HCT116 (cell line): ENCODE results near the gene TDG. TPM values are rescaled to one million over a fixed set of nuclear protein-coding genes. Genes with fewer than 3 reads are reported as not detected.

Source experiments
- ATAC-seq: fragments of 200-7000 bp; cut with Tn5 transposase; 2 replicates; pipeline ENCODE4 v1.9.1; 2020; ENCODE audit warnings: mild to moderate bottlenecking, moderate library complexity
- BruUV-seq: library from RNA; stranded (reverse); fragments of 400-500 nt; replicated peaks from 2 replicates; lab custom pipeline; 2021; lab: Mats Ljungman, UMichigan
- CTCF ChIA-PET: fragments of 300-600 bp; sonication (Branson Sonifier 250); formaldehyde crosslinking; loops from one replicate; lab custom pipeline; 2021; ENCODE audit warnings: antibody characterized with exemption; lab: Charles Lee
- POLR2A ChIA-PET: fragments of 300-600, 350-600 bp; sonication (Branson Sonifier 250); formaldehyde crosslinking; loops from one replicate; lab custom pipeline; 2021; ENCODE audit warnings: antibody characterized with exemption; lab: Charles Lee
- RAD21 ChIA-PET, 2 experiments: fragments of 300-600 bp; sonication (Branson Sonifier 250); formaldehyde crosslinking; loops; one replicate each; lab custom pipeline; 2023; ENCODE audit warnings: low total read pairs in 2 of 2; ENCODE audit not compliant: uncharacterized antibody in 2 of 2, unreplicated experiment in 2 of 2, low non-redundant PET in 1 of 2; lab: Charles Lee
- DNase-seq: peaks from one replicate; pipeline ENCODE4 v3.0.0-alpha.2; 2010; ENCODE audit warnings: low read depth, low spot score
- H2AFZ ChIP-seq: fragments of 200-600 bp; shearing (Covaris generic), sonication (generic); 2 replicates; pipeline ENCODE4 v1.6.1; 2017; ENCODE audit warnings: low read depth, mixed run types, mixed read lengths, antibody characterized with exemption, low read length; ENCODE audit not compliant: poor library complexity, severe bottlenecking
- H3K27ac ChIP-seq: 2 replicates; pipeline ENCODE4 v1.5.1; 2012; ENCODE audit warnings: low read depth, low read length
- H3K27me3 ChIP-seq: fragments of 200-600 bp; sonication (generic); 2 replicates; pipeline ENCODE4 v1.6.1; 2016; ENCODE audit warnings: mixed run types, low read length, mixed read lengths; ENCODE audit not compliant: insufficient read depth
- H3K36me3 ChIP-seq, 2 experiments: fragments of 200-500 bp in 1 of 2; fragments of 200-600 bp in 1 of 2; sonication (Bioruptor generic) in 1 of 2; sonication (generic) in 1 of 2; 2 replicates each; pipeline versions ENCODE4 v1.5.1 to v1.6.1; 2014 to 2016; ENCODE audit warnings: low read length in 2 of 2, inconsistent platforms in 1 of 2, mixed read lengths in 1 of 2, mixed run types in 1 of 2; ENCODE audit not compliant: insufficient read depth in 2 of 2, control insufficient read depth in 1 of 2
- H3K4me1 ChIP-seq, 2 experiments: fragments of 200-600 bp in 1 of 2; sonication (generic) in 1 of 2; 2 replicates each; pipeline versions ENCODE4 v1.5.1 to v1.6.1; 2012 to 2017; ENCODE audit warnings: low read length in 2 of 2, inconsistent platforms in 1 of 2, mild to moderate bottlenecking in 1 of 2, mixed read lengths in 1 of 2, mixed run types in 1 of 2, moderate library complexity in 1 of 2; ENCODE audit not compliant: insufficient read depth in 2 of 2, control insufficient read depth in 1 of 2
- H3K4me2 ChIP-seq: fragments of 200-600 bp; sonication (generic); 2 replicates; pipeline ENCODE4 v1.6.1; 2017; ENCODE audit warnings: mixed run types, low read length, mixed read lengths
- H3K4me3 ChIP-seq, 2 experiments: fragments of 200-600 bp in 1 of 2; sonication (generic) in 1 of 2; replicated peaks in 1 of 2; 2 replicates each; pipeline ENCODE4 v1.5.1; 2011 to 2016; ENCODE audit warnings: low read length in 2 of 2, control low read depth in 1 of 2, low read depth in 1 of 2, mild to moderate bottlenecking in 1 of 2, mixed read lengths in 1 of 2, mixed run types in 1 of 2
- H3K79me2 ChIP-seq: fragments of 200-600 bp; sonication (generic); 2 replicates; pipeline ENCODE4 v1.6.1; 2017; ENCODE audit warnings: mild to moderate bottlenecking, mixed run types, low read length, moderate library complexity, mixed read lengths; ENCODE audit not compliant: insufficient read depth
- H3K9ac ChIP-seq: fragments of 200-600 bp; sonication (generic); 2 replicates; pipeline ENCODE4 v1.6.1; 2016; ENCODE audit warnings: low read length, mixed read lengths
- H3K9me2 ChIP-seq: fragments of 200-600 bp; sonication (generic), shearing (Covaris generic); 2 replicates; pipeline ENCODE4 v1.6.1; 2017; ENCODE audit warnings: mixed run types, mild to moderate bottlenecking, moderate library complexity; ENCODE audit not compliant: insufficient read depth
- H3K9me3 ChIP-seq, 2 experiments: fragments of 200-500 bp in 1 of 2; fragments of 200-600 bp in 1 of 2; sonication (Bioruptor generic) in 1 of 2; sonication (generic) in 1 of 2; 2 replicates each; pipeline ENCODE4 v1.6.1; 2014 to 2017; ENCODE audit warnings: low read length in 2 of 2, mixed read lengths in 2 of 2, inconsistent platforms in 1 of 2, low read depth in 1 of 2, mild to moderate bottlenecking in 1 of 2, mixed run types in 1 of 2, moderate library complexity in 1 of 2; ENCODE audit not compliant: control insufficient read depth in 1 of 2, insufficient read depth in 1 of 2
- H4K20me1 ChIP-seq: fragments of 200-600 bp; sonication (generic), shearing (Covaris generic); 2 replicates; pipeline ENCODE4 v1.6.1; 2017; ENCODE audit warnings: mixed run types, mild to moderate bottlenecking, moderate library complexity; ENCODE audit not compliant: insufficient read depth
- CTCF ChIP-seq, 3 experiments: fragments of 200-600 bp in 1 of 3; sonication (generic) in 1 of 3; IDR thresholded peaks in 2 of 3; conservative IDR thresholded peaks in 1 of 3; 2 replicates each; pipeline ENCODE4 v1.5.1; 2012 to 2017; ENCODE audit warnings: low read depth in 2 of 3, low read length in 2 of 3, antibody characterized with exemption in 1 of 3, borderline replicate concordance in 1 of 3, control low read depth in 1 of 3, mild to moderate bottlenecking in 1 of 3, mixed read lengths in 1 of 3, mixed run types in 1 of 3, moderate library complexity in 1 of 3; ENCODE audit not compliant: insufficient read depth in 1 of 3
- JUND ChIP-seq: IDR thresholded peaks from 2 replicates; pipeline ENCODE4 v1.6.1; 2012
- TCF7L2 ChIP-seq: IDR thresholded peaks from 2 replicates; pipeline ENCODE4 v1.7.0; 2011; ENCODE audit warnings: borderline replicate concordance, inconsistent platforms; ENCODE audit not compliant: insufficient read depth, insufficient read length; ENCODE audit errors: extremely low read depth
- YY1 ChIP-seq: IDR thresholded peaks from 2 replicates; pipeline ENCODE4 v1.6.1; 2011; ENCODE audit warnings: low read length, low read depth, moderate library complexity, mild to moderate bottlenecking; ENCODE audit not compliant: insufficient replicate concordance; ENCODE audit errors: extremely low read depth
- ZBTB33 ChIP-seq: IDR thresholded peaks from 2 replicates; pipeline ENCODE4 v1.6.1; 2011; ENCODE audit warnings: mild to moderate bottlenecking, low read length, moderate library complexity; ENCODE audit not compliant: insufficient replicate concordance; ENCODE audit errors: extremely low read depth
- intact Hi-C: fragments of 100-400 bp; cut with micrococcal nuclease; formaldehyde crosslinking; loops from 2 replicates; pipeline ENCODE4 v1.10.0; 2022
- total RNA-seq: library from RNA; stranded (reverse); gene quantifications from one replicate; pipeline ENCODE4 v1.2.1, GENCODE V29; 2021; ENCODE audit not compliant: unreplicated experiment

TDG gene
- total RNA-seq, 1 experiment from 2014 or later, result 23.9 TPM

GRCh38 chr12:103929046-103929783 lies 36.5 kb upstream of the TDG start (continued):
- no peak for TF ChIP-seq CTCF (IDR thresholded peaks at IDR 0.05 in 2 of 3, conservative IDR thresholded peaks at IDR 0.05 in 1 of 3; ENCODE audit: borderline replicate concordance in 1 of 3, insufficient read depth in 1 of 3, low read depth in 2 of 3, low read length in 2 of 3)
- no peak for TF ChIP-seq TCF7L2
- no peak for TF ChIP-seq JUND

- ATAC-seq (no peak), DNase-seq (no peak)
- H4K20me1 ChIP-seq, result peaks cover 21% of the 10 kb centered on the region; the same call in 1 of the 2 replicates
- intact Hi-C loops, result loop anchor here (2.0 kb wide), 1 partner anchor 27 kb away; a partner anchor contains a TSS
- H3K9ac ChIP-seq, result peak overlapping the region; percentile 65
- BruUV-seq, result no TSS peak
- H3K9me3 ChIP-seq, result no peaks in the 10 kb centered on the region
- H3K79me2 ChIP-seq, result peaks cover 44% of the 10 kb centered on the region
- peak overlapping the region; percentile 88 for H3K4me2 ChIP-seq
- RAD21 ChIA-PET, result interaction anchor here in 1 of 2 experiments (0.7 kb wide), 1 partner anchor 27 kb away, joined by 3 read pairs; no protein-coding TSS in a partner anchor
- POLR2A ChIA-PET, result interaction anchor here (0.7 to 1.8 kb wide), 16 partner anchors 9 to 170 kb away, joined by 3 to 16 read pairs (median 4); partner anchors contain the start of gene TDG
- peaks cover 10 to 32% of the 10 kb centered on the region in 2 experiments for H3K4me1 ChIP-seq
- no peaks in the 10 kb centered on the region for H3K27me3 ChIP-seq
- no peaks in the 10 kb centered on the region for H3K9me2 ChIP-seq
- H3K4me3 ChIP-seq, result peak overlapping the region; percentile 61 to 67
- H2AFZ ChIP-seq, result no peak overlapping the region
- CTCF ChIA-PET, result interaction anchor here (1.4 kb wide), 1 partner anchor 36 kb away, joined by 5 read pairs; the partner anchor contains the start of gene TDG
- no peak for TF ChIP-seq ZBTB33
- peak; percentile 10 for TF ChIP-seq YY1
- TF ChIP-seq, all 23 proteins: peak for 1
- peaks cover 26 to 33% of the 10 kb centered on the region in 2 experiments for H3K36me3 ChIP-seq
- H3K27ac ChIP-seq, result peak overlapping the region; percentile 63; the same call in 1 of the 2 replicates
These were observed 36.0 kb upstream of the TDG start for GRCh38 chr12:103929784-103930033.
